Thymus (tissue), 11 donors: ENCODE measurements around the gene GKN2. TPM values are rescaled to one million over a fixed set of nuclear protein-coding genes. Genes with fewer than 3 reads are reported as not detected.
"Not testable (repeated sequence)": the region's sequence is repeated elsewhere in the genome, so short reads cannot be mapped to it uniquely, and the experiment has no call there.

Source experiments
- DNase-seq, 9 donors: peaks; one replicate each; pipeline ENCODE4 v3.0.0-alpha.2; 2013; ENCODE audit warnings: low spot score in 9 of 9, low read depth in 6 of 9, missing footprints in 1 of 9
- H3K27ac ChIP-seq, 2 donors: one replicate each; pipeline ENCODE4 v1.5.1; 2013; ENCODE audit warnings: control low read depth in 1 of 2, low read depth in 1 of 2, low read length in 1 of 2, mild to moderate bottlenecking in 1 of 2, moderate library complexity in 1 of 2
- H3K27me3 ChIP-seq, 2 donors: one replicate each; pipeline ENCODE4 v1.5.1; 2013; ENCODE audit warnings: low read length in 1 of 2; ENCODE audit not compliant: control insufficient read depth in 2 of 2, insufficient read depth in 1 of 2
- H3K36me3 ChIP-seq, 2 donors: one replicate each; pipeline ENCODE4 v1.5.1; 2013; ENCODE audit warnings: low read length in 1 of 2, mild to moderate bottlenecking in 1 of 2, moderate library complexity in 1 of 2; ENCODE audit not compliant: control insufficient read depth in 2 of 2, insufficient read depth in 2 of 2
- H3K4me1 ChIP-seq, 2 donors: one replicate each; pipeline ENCODE4 v1.5.1; 2013; ENCODE audit warnings: low read length in 2 of 2; ENCODE audit not compliant: control insufficient read depth in 2 of 2, insufficient read depth in 2 of 2
- H3K4me3 ChIP-seq, 2 donors: one replicate each; pipeline ENCODE4 v1.5.1; 2013; ENCODE audit warnings: low read length in 2 of 2, control low read depth in 1 of 2, mild to moderate bottlenecking in 1 of 2
- H3K9me3 ChIP-seq, 2 donors: one replicate each; pipeline ENCODE4 v1.5.1; 2013; ENCODE audit warnings: low read length in 1 of 2, mild to moderate bottlenecking in 1 of 2; ENCODE audit not compliant: control insufficient read depth in 2 of 2, insufficient read depth in 1 of 2
- WGBS: extraction: QIAGEN DNeasy Blood & Tissue Kit; methylation state at CpG from one replicate; pipeline ENCODE4 v1.1.7; 2013; 5-methylcytosine and 5-hydroxymethylcytosine counted together
- polyA plus RNA-seq: library from polyadenylated mRNA; stranded (reverse); fragments of 200-250 nt; gene quantifications from one replicate; pipeline ENCODE4 v1.2.3, GENCODE V29; 2013
- total RNA-seq: library from RNA; stranded (reverse); fragments of 120-200 nt; gene quantifications from one replicate; pipeline ENCODE4 v1.2.4, GENCODE V29; 2013
- donor health status: healthy.

The GKN2 gene
- total and polyA plus RNA-seq, 2 donors: 0.24 to 0.75 TPM

- Histone ChIP-seq H3K27ac (peak overlapping the region; percentile 95 to 99), H3K4me1 (peaks cover 32 to 61% of the 10 kb centered on the region in 2 donors)
- WGBS: 2% methylated on average over 5 of the region's 5 CpGs
Observed at GRCh38 chr2:68908392-68908970, 44.2 kb downstream of the GKN2 start.

GRCh38 chr2:68907920-68908253 is 44.8 kb downstream of the GKN2 start:
- no peaks in the 10 kb centered on the region for H3K36me3 ChIP-seq

More at GRCh38 chr2:68908392-68908970, 44.2 kb downstream of the GKN2 start:
- H3K27me3 ChIP-seq: no peaks in the 10 kb centered on the region
- H3K9me3 ChIP-seq: peaks cover 0 to 3% of the 10 kb centered on the region in 2 donors
- H3K4me3 ChIP-seq: peak overlapping the region in 1 of 2 donors; percentile 7
- no peaks in the 10 kb centered on the region for H3K36me3 ChIP-seq
- DNase-seq: peak; percentile 86 to 99 (median 96)

GRCh38 chr2:68907232-68907919 is 45.3 kb downstream of the GKN2 start:
- H3K4me3 ChIP-seq: no peak overlapping the region
- H3K9me3 ChIP-seq: no peaks in the 10 kb centered on the region
- no peaks in the 10 kb centered on the region for H3K36me3 ChIP-seq
- H3K27me3 ChIP-seq: no peaks in the 10 kb centered on the region
- WGBS: 81% methylated on average over 5 of the region's 5 CpGs
- H3K4me1 ChIP-seq: peaks cover 32 to 50% of the 10 kb centered on the region in 2 donors
- H3K27ac ChIP-seq: peak overlapping the region; percentile 95 to 99
- DNase-seq: peak in 2 of 9 donors; percentile 33 to 36

More at GRCh38 chr2:68907920-68908253, 44.8 kb downstream of the GKN2 start:
- H3K27me3 ChIP-seq: no peaks in the 10 kb centered on the region
- peaks cover 32 to 55% of the 10 kb centered on the region in 2 donors for H3K4me1 ChIP-seq
- H3K4me3 ChIP-seq: no peak overlapping the region
- H3K9me3 ChIP-seq: no peaks in the 10 kb centered on the region
- H3K27ac ChIP-seq: peak overlapping the region; percentile 95 to 99
- DNase-seq: peak in 3 of 9 donors; percentile 47 to 64 (median 57)
- WGBS: 33% methylated on average over 4 of the region's 4 CpGs

- peaks cover 26 to 43% of the 10 kb centered on the region in 2 donors for H3K4me1 ChIP-seq
- H3K9me3 ChIP-seq: no peaks in the 10 kb centered on the region
- no peak overlapping the region for H3K4me3 ChIP-seq
- H3K27me3 ChIP-seq: no peaks in the 10 kb centered on the region
- peak overlapping the region; percentile 64 to 99 for H3K27ac ChIP-seq
- H3K36me3 ChIP-seq: no peaks in the 10 kb centered on the region
- WGBS: 82% methylated on average over 3 of the region's 3 CpGs
- DNase-seq: peak in 3 of 9 donors; percentile 23 to 59 (median 28)
Observed at GRCh38 chr2:68906716-68907115, 46.0 kb downstream of the GKN2 start.

- H3K27ac ChIP-seq: no peak overlapping the region
- WGBS: 97% methylated on average over 2 of the region's 2 CpGs
- no peaks in the 10 kb centered on the region for H3K36me3 ChIP-seq
- H3K27me3 ChIP-seq: no peaks in the 10 kb centered on the region
- H3K4me3 ChIP-seq: no peak overlapping the region
- H3K4me1 ChIP-seq: peaks cover 19 to 33% of the 10 kb centered on the region in 2 donors
- no peak for DNase-seq
- H3K9me3 ChIP-seq: peaks cover 0 to 12% of the 10 kb centered on the region in 2 donors
Observed at GRCh38 chr2:68905116-68905515, 47.6 kb downstream of the GKN2 start.

- DNase-seq: no peak
- Histone ChIP-seq H3K4me1 (peaks cover 0 to 4% of the 10 kb centered on the region in 2 donors), H3K36me3 (no peaks in the 10 kb centered on the region), H3K27me3 (no peaks in the 10 kb centered on the region), H3K9me3 (peaks cover 0 to 12% of the 10 kb centered on the region in 2 donors), H3K4me3 (no peak overlapping the region), H3K27ac (no peak overlapping the region)
- 88% methylated on average over 1 of the region's 1 CpG for WGBS
Observed at GRCh38 chr2:68901561-68901960, 51.1 kb downstream of the GKN2 start.

GRCh38 chr2:68901199-68901514 is 51.5 kb downstream of the GKN2 start:
- H3K27ac ChIP-seq: no peak overlapping the region
- peaks cover 0 to 12% of the 10 kb centered on the region in 2 donors for H3K9me3 ChIP-seq
- DNase-seq: no peak
- peaks cover 0 to under 1% of the 10 kb centered on the region in 2 donors for H3K4me1 ChIP-seq
- H3K4me3 ChIP-seq: no peak overlapping the region
- no peaks in the 10 kb centered on the region for H3K27me3 ChIP-seq
- WGBS: 94% methylated on average over 4 of the region's 4 CpGs
- H3K36me3 ChIP-seq: no peaks in the 10 kb centered on the region

- H3K9me3 ChIP-seq: peaks cover 0 to 12% of the 10 kb centered on the region in 2 donors
- DNase-seq: no peak
- WGBS: 98% methylated on average over 5 of the region's 5 CpGs
Observed at GRCh38 chr2:68900496-68901198, 52.0 kb downstream of the GKN2 start.

GRCh38 chr2:68895981-68896380 is 56.7 kb downstream of the GKN2 start:
- H3K27me3 ChIP-seq, H3K4me1 ChIP-seq: not testable (repeated sequence)

More at GRCh38 chr2:68900496-68901198, 52.0 kb downstream of the GKN2 start:
- Histone ChIP-seq H3K4me1 (no peaks in the 10 kb centered on the region), H3K27ac (no peak overlapping the region), H3K4me3 (no peak overlapping the region), H3K27me3 (no peaks in the 10 kb centered on the region), H3K36me3 (no peaks in the 10 kb centered on the region)

More at GRCh38 chr2:68895981-68896380, 56.7 kb downstream of the GKN2 start:
- WGBS: 98% methylated on average over 6 of the region's 6 CpGs
- H3K27ac ChIP-seq, H3K9me3 ChIP-seq, H3K36me3 ChIP-seq, H3K4me3 ChIP-seq, DNase-seq: not testable (repeated sequence)
